Loucy (cell line): Measurements from ENCODE around the gene MALL.

Experiments used
- EZH2phosphoT487 ChIP-seq: fragments of 200-600 bp; IDR thresholded peaks from 2 replicates; pipeline ENCODE4 v1.6.1; 2018; ENCODE audit warnings: antibody characterized with exemption, mild to moderate bottlenecking, moderate library complexity, borderline replicate concordance
- TF ChIP-seq, protein P1 (sequence below): fragments of 200-600 bp; sonication (generic); conservative IDR thresholded peaks from 2 replicates; pipeline ENCODE4 v1.5.1; 2014; ENCODE audit warnings: mild to moderate bottlenecking, antibody characterized with exemption, low read length

DNA sequence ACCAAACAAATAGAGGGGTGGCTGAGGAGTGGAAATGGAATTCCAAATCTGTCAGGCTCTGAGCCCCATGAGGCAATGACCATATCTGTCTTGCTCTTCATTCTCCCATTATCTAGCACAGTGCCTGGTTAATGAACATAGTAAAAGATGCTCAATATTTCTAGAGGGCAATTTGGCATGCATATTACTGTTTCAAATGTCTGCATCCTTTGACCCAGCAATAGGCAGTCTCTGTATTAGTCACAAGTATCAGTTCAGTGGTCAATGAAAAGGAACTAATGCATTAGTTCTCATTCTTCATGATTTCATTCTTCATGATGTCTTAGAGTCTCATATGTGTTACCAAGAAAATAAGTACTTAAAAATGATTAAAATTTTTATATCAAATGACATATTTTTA lies 28.4 kb upstream of the MALL start:
- TF ChIP-seq, protein P1, sequence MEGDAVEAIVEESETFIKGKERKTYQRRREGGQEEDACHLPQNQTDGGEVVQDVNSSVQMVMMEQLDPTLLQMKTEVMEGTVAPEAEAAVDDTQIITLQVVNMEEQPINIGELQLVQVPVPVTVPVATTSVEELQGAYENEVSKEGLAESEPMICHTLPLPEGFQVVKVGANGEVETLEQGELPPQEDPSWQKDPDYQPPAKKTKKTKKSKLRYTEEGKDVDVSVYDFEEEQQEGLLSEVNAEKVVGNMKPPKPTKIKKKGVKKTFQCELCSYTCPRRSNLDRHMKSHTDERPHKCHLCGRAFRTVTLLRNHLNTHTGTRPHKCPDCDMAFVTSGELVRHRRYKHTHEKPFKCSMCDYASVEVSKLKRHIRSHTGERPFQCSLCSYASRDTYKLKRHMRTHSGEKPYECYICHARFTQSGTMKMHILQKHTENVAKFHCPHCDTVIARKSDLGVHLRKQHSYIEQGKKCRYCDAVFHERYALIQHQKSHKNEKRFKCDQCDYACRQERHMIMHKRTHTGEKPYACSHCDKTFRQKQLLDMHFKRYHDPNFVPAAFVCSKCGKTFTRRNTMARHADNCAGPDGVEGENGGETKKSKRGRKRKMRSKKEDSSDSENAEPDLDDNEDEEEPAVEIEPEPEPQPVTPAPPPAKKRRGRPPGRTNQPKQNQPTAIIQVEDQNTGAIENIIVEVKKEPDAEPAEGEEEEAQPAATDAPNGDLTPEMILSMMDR, result no peak
- TF ChIP-seq EZH2phosphoT487, result no peak
